HepG2 (cell line): Measurements from ENCODE around the gene MAP1B. TPM values are rescaled to one million over a fixed set of nuclear protein-coding genes. Genes with fewer than 3 reads are reported as not detected.

Experiments used
- BCL3 ChIP-seq: sonication (generic); formaldehyde crosslinking; IDR thresholded peaks from 2 replicates; pipeline ENCODE4 v1.5.1; 2020; ENCODE audit warnings: mild to moderate bottlenecking, missing genetic modification reagents, moderate library complexity
- FOSL2 ChIP-seq: sonication (generic); formaldehyde crosslinking; IDR thresholded peaks from 2 replicates; pipeline ENCODE4 v1.4.0; 2020; ENCODE audit warnings: missing genetic modification reagents
- HIC2 ChIP-seq: sonication (generic); formaldehyde crosslinking; IDR thresholded peaks from 2 replicates; pipeline ENCODE4 v1.9.0; 2022; ENCODE audit warnings: low read depth, missing genetic modification reagents
- IKZF1 ChIP-seq: fragments of 450-650 bp; IDR thresholded peaks from 2 replicates; pipeline ENCODE4 v1.7.1; 2016
- POGZ ChIP-seq: sonication (generic); formaldehyde crosslinking; IDR thresholded peaks from 2 replicates; pipeline ENCODE4 v1.4.0; 2020; ENCODE audit warnings: mild to moderate bottlenecking, missing genetic modification reagents
- STAG1 ChIP-seq: sonication (generic); formaldehyde crosslinking; IDR thresholded peaks from 2 replicates; pipeline ENCODE4 v1.4.0; 2020; ENCODE audit warnings: missing genetic modification reagents
- THAP11 ChIP-seq: IDR thresholded peaks from 2 replicates; pipeline ENCODE4 v1.6.1; 2016; ENCODE audit warnings: missing biosample characterization, missing genetic modification reagents
- TP53 ChIP-seq: sonication (generic); formaldehyde crosslinking; conservative IDR thresholded peaks from 2 replicates; pipeline ENCODE4 v1.4.0; 2020; ENCODE audit warnings: missing genetic modification reagents
- ZNF362 ChIP-seq: sonication (generic); formaldehyde crosslinking; IDR thresholded peaks from 2 replicates; pipeline ENCODE4 v1.4.0; 2020; ENCODE audit warnings: missing genetic modification reagents, mild to moderate bottlenecking, borderline replicate concordance
- ZNF589 ChIP-seq: sonication (generic); formaldehyde crosslinking; conservative IDR thresholded peaks from 2 replicates; pipeline ENCODE4 v1.8.0; 2022; ENCODE audit warnings: mild to moderate bottlenecking, moderate library complexity, missing genetic modification reagents
- ZNF800 ChIP-seq: sonication (generic); formaldehyde crosslinking; IDR thresholded peaks from 2 replicates; pipeline ENCODE4 v1.4.0; 2020; ENCODE audit warnings: missing genetic modification reagents
- polyA plus RNA-seq, 8 experiments: library from polyadenylated mRNA; depleted of rRNA in 3 of 8; stranded (reverse) in 7 of 8; unstranded in 1 of 8; fragments of >200 nt; fragmentation: Illumina TruSeq in 4 of 8; extraction: Trizol in 4 of 8; gene quantifications; 2 replicates each; pipeline versions ENCODE4 v1.2.1 to v1.2.3, GENCODE V29; 2011 to 2016; ENCODE audit warnings: low read depth in 4 of 8, missing spikeins in 1 of 8, mixed read lengths in 1 of 8; ENCODE audit not compliant: insufficient read depth in 1 of 8
- total RNA-seq, 5 experiments: library from RNA; depleted of rRNA; stranded (reverse); fragments of >200 nt; fragmentation: Illumina TruSeq; extraction: Trizol; gene quantifications; 2 replicates each; pipeline ENCODE4 v1.2.3, GENCODE V29; 2016; ENCODE audit warnings: low read depth in 1 of 5
- TF ChIP-seq, protein P1 (sequence below): sonication (generic); formaldehyde crosslinking; IDR thresholded peaks from 2 replicates; pipeline ENCODE4 v1.4.0; 2020; ENCODE audit warnings: missing genetic modification reagents
- TF ChIP-seq, protein P2 (sequence below): sonication (generic); formaldehyde crosslinking; IDR thresholded peaks from 2 replicates; pipeline ENCODE4 v1.5.0; 2020; ENCODE audit warnings: missing genetic modification reagents, mild to moderate bottlenecking, borderline replicate concordance
- TF ChIP-seq, protein P3 (sequence below): sonication (generic); formaldehyde crosslinking; IDR thresholded peaks from 2 replicates; pipeline ENCODE4 v1.4.0; 2020; ENCODE audit warnings: mild to moderate bottlenecking, low read depth, missing genetic modification reagents
- TF ChIP-seq, protein P4 (sequence below): sonication (generic); formaldehyde crosslinking; IDR thresholded peaks from 2 replicates; pipeline ENCODE4 v1.4.0; 2020; ENCODE audit warnings: missing genetic modification reagents, low read depth, mild to moderate bottlenecking, borderline replicate concordance

MAP1B gene
- total and polyA plus RNA-seq, 2 of the 13 experiments (the other 11 are each of a cell fraction or from before 2014, with no cell fraction given): 3.3 to 6.2 TPM

GRCh38 chr5:72108202-72109061, 1.2 kb downstream of the MAP1B start (continued):
- TF ChIP-seq ZNF800 (peak; percentile 70; the same call in 1 of the 2 replicates), POGZ (CRISPR knock-in tag) (peak; percentile 43; the same call in 1 of the 2 replicates), STAG1 (no peak), THAP11 (CRISPR knock-in tag) (peak; percentile 47), ZNF362 (no peak), ZNF589 (CRISPR knock-in tag) (no peak), IKZF1 (no peak), FOSL2 (no peak), BCL3 (no peak), TP53 (CRISPR knock-in tag) (no peak), HIC2 (no peak)
- TF ChIP-seq, protein P1, sequence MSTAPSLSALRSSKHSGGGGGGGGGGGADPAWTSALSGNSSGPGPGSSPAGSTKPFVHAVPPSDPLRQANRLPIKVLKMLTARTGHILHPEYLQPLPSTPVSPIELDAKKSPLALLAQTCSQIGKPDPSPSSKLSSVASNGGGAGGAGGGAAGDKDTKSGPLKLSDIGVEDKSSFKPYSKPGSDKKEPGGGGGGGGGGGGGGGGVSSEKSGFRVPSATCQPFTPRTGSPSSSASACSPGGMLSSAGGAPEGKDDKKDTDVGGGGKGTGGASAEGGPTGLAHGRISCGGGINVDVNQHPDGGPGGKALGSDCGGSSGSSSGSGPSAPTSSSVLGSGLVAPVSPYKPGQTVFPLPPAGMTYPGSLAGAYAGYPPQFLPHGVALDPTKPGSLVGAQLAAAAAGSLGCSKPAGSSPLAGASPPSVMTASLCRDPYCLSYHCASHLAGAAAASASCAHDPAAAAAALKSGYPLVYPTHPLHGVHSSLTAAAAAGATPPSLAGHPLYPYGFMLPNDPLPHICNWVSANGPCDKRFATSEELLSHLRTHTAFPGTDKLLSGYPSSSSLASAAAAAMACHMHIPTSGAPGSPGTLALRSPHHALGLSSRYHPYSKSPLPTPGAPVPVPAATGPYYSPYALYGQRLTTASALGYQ: no peak
- TF ChIP-seq, protein P2, sequence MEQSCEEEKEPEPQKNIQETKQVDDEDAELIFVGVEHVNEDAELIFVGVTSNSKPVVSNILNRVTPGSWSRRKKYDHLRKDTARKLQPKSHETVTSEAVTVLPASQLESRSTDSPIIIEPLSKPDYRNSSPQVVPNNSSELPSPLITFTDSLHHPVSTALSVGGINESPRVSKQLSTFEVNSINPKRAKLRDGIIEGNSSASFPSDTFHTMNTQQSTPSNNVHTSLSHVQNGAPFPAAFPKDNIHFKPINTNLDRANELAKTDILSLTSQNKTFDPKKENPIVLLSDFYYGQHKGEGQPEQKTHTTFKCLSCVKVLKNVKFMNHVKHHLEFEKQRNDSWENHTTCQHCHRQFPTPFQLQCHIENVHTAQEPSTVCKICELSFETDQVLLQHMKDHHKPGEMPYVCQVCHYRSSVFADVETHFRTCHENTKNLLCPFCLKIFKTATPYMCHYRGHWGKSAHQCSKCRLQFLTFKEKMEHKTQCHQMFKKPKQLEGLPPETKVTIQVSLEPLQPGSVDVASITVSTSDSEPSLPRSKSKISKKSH (CRISPR knock-in tag): peak; percentile 14; the same call in 1 of the 2 replicates
- TF ChIP-seq, protein P3, sequence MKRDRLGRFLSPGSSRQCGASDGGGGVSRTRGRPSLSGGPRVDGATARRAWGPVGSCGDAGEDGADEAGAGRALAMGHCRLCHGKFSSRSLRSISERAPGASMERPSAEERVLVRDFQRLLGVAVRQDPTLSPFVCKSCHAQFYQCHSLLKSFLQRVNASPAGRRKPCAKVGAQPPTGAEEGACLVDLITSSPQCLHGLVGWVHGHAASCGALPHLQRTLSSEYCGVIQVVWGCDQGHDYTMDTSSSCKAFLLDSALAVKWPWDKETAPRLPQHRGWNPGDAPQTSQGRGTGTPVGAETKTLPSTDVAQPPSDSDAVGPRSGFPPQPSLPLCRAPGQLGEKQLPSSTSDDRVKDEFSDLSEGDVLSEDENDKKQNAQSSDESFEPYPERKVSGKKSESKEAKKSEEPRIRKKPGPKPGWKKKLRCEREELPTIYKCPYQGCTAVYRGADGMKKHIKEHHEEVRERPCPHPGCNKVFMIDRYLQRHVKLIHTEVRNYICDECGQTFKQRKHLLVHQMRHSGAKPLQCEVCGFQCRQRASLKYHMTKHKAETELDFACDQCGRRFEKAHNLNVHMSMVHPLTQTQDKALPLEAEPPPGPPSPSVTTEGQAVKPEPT (CRISPR knock-in tag): no peak
- TF ChIP-seq, protein P4, sequence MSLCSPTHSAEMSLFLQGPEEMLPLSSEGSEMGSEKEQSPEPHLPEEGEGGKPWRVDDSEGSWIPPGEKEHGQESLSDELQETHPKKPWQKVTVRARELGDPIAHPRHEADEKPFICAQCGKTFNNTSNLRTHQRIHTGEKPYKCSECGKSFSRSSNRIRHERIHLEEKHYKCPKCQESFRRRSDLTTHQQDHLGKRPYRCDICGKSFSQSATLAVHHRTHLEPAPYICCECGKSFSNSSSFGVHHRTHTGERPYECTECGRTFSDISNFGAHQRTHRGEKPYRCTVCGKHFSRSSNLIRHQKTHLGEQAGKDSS (CRISPR knock-in tag): no peak
